ENCODE results near the gene CHST12.
A peak's percentile ranks its signal among the peaks of the same experiment; 100 is the strongest.

The CHST12 gene

DNA sequence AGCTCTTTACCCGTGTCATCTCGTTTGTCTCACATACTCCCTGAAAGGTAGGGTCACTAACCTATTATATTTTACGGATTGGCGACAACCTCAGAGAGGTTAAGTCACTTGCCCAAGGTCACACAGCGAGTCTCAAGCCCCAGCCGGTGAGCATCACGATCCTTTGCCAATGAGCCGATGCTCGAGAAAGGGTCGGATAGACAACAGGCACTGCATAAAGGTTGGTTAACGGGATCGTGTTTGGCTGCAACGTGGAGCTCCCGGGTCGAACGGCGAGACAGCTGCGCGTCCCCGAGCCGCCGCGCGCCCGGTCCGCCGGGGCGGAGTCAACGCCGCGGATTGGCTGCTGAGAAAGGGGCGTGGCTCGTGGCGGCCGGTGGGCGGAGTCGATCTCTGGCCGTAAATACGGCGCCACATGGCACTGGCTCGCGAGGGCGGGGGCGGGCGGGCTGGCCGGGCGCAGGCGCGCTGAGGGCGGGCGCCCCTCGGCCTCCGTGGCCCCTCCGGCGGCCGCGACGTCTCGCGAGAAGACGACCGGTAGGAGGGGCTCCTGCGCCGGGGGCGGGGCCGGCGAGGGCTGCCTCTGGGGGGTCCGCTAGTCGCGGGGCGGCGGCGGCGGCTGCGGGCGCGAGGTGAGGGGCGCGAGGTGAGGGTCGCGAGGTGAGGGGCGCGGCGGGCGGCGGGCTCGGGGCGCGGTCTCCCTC is at the start of gene CHST12:
TSS of gene CHST12 (plus strand) at position 598 of the 704 bp plus-strand sequence. CDS start 29,029 bp downstream, outside the sequence.
- TF ChIP-seq, protein P1, sequence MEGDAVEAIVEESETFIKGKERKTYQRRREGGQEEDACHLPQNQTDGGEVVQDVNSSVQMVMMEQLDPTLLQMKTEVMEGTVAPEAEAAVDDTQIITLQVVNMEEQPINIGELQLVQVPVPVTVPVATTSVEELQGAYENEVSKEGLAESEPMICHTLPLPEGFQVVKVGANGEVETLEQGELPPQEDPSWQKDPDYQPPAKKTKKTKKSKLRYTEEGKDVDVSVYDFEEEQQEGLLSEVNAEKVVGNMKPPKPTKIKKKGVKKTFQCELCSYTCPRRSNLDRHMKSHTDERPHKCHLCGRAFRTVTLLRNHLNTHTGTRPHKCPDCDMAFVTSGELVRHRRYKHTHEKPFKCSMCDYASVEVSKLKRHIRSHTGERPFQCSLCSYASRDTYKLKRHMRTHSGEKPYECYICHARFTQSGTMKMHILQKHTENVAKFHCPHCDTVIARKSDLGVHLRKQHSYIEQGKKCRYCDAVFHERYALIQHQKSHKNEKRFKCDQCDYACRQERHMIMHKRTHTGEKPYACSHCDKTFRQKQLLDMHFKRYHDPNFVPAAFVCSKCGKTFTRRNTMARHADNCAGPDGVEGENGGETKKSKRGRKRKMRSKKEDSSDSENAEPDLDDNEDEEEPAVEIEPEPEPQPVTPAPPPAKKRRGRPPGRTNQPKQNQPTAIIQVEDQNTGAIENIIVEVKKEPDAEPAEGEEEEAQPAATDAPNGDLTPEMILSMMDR (IDR thresholded peaks at IDR 0.05; ENCODE audit: extremely low read depth, missing control alignments), result no peak
- peak; percentile 99 for DNase-seq (ENCODE audit: low spot score)

DNA sequence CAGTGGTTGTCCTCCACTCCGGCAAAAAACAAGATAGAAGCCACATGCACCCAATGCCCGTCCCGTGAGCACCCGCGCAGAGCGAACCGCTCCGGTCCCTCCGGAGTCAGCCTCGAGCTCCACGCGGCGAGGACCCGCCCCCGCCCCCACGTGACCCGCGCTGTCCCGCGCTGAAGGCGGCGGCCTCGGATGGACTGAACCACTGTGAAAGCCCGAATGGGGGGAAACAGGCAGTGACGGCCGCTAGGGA is 49.5 kb upstream of the CHST12 start:
- DNase-seq (ENCODE audit: low spot score), result peak; percentile 95
- TF ChIP-seq, protein P1 (IDR thresholded peaks at IDR 0.05; ENCODE audit: extremely low read depth, missing control alignments), result no peak

DNA sequence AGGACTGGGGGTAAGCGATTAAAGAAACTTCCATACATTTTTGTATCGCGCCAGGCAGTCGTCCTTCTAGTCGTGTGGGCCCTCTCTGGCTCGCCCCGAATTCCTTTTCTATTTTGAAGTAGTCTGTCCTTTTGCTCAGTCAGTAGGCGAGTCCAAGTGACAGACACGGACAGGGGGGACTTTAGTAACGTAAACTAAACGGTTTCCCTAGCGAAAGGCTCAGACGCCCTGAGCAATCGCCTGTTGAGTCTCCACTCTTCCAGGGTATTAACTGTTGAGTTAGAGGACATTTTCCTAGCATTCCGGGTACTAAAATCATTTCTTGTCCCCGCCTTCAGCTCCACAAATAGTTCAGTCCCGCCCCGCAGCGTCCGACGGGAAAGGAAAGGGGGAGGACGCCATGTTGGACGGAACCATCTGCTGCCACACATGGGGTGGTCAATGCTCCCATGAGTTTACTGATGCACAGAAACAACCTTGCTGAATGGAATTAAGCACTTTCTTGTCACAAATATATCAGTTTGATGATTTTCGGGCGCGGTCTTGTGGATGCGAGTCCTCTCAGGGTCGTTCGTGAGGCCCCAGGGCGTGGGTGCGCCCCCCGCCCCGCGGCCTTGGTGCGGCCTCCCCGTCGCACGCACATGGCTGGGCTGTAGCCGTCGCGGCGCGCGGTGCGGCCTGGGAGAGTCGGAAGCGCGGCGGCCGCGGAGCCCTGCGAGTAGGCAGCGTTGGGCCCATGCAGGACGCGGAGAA is 49.0 kb upstream of the CHST12 start, which contains the start of gene EIF3B:
TSS of gene EIF3B (plus strand) at position 642 of the 753 bp plus-strand sequence. CDS start at position 737, 95 bp downstream.
- peak; percentile 98 for DNase-seq (ENCODE audit: low spot score)
- TF ChIP-seq, protein P1 (IDR thresholded peaks at IDR 0.05; ENCODE audit: extremely low read depth, missing control alignments), result no peak

DNA sequence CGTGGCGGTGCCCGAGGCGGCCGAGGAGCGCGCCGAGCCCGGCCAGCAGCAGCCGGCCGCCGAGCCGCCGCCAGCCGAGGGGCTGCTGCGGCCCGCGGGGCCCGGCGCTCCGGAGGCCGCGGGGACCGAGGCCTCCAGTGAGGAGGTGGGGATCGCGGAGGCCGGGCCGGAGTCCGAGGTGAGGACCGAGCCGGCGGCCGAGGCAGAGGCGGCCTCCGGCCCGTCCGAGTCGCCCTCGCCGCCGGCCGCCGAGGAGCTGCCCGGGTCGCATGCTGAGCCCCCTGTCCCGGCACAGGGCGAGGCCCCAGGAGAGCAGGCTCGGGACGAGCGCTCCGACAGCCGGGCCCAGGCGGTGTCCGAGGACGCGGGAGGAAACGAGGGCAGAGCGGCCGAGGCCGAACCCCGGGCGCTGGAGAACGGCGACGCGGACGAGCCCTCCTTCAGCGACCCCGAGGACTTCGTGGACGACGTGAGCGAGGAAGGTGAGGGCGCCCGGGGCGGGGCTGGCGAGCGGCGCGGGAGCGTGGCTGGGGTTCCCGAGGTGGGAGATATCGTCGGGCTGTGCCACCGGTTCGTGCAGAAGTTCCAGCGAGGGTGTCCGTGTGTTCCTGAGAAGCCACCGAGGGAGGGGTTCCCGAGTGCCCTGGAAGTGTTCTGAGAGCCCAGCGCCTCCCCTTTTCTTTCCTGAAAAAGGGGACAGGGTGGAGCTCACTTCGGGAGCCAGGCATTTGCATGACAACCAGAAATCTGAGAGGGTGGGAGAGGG is 48.3 kb upstream of the CHST12 start:
- DNase-seq (ENCODE audit: low spot score), result no peak
- TF ChIP-seq, protein P1 (IDR thresholded peaks at IDR 0.05; ENCODE audit: extremely low read depth, missing control alignments), result no peak

DNA sequence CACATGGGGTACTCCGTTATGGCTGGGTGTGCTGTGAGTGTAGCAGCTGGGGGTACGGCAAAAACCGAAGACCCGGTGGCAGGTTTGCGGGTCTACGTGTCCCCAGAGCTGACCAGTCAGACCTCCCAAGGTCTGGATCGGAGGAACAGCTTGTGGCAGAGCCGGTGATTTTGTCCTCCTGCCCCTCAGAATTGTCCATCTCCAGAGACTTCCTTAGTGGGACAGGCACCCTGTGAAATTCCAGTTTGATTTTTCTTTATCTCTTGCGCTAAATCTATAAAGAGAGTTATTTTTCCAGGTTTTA is 47.8 kb upstream of the CHST12 start:
- TF ChIP-seq, protein P1 (IDR thresholded peaks at IDR 0.05; ENCODE audit: extremely low read depth, missing control alignments), result no peak

DNA sequence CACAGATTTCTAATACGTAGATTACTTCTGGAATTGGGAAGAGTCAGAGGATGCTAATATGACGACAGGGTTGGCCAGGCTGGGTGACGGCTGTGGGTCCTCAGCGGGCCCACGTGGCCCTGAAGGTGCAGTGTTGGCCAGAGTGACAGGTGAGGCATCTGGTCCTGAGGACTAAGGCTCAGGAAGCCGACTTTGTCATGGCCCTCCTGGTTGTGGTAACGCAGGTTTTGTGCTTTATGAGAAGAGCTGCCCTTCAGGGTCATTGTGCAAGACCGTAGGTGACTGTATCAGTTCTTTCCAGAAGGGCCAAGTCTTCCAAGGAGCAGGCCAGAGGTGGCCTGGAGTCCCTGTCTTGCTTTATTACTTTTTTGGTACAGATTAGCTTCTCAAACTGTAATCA is 46.2 kb upstream of the CHST12 start:
- no peak for DNase-seq (ENCODE audit: low spot score)
- TF ChIP-seq, protein P1 (IDR thresholded peaks at IDR 0.05; ENCODE audit: extremely low read depth, missing control alignments), result no peak

More for the DNA sequence above, 47.8 kb upstream of the CHST12 start:
- no peak for DNase-seq (ENCODE audit: low spot score)

DNA sequence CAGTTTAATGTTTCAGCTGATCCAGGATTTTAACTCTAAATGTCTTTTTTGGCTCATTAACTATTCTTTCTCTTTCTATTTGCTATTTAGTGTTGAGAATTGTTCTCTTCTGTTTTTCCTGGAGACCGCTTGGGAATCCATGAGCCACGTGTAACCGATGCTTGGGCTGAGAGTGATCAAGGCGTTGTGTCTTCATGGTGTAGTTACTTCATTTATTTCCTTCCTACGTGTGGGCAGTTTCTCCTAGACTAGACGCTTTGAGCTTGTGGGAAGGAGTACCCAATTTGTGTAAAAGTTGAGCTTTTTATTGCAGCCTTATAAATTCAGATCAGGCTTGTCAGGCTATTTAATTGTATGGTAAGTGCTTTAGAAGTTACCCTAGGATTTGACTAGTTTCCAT is 45.8 kb upstream of the CHST12 start:
- DNase-seq (ENCODE audit: low spot score), result no peak
- TF ChIP-seq, protein P1 (IDR thresholded peaks at IDR 0.05; ENCODE audit: extremely low read depth, missing control alignments), result no peak

All from GM20000 (cell line).